Activated CD4-positive, alpha-beta T cell treated with anti-CD3 and anti-CD28 coated beads, Interleukin-2, amount 50 U/mL, for 48 hours (primary cell): ENCODE data around the gene MPPED1.

ENCODE experiments used
- DNase-seq, 2 experiments: peaks; one replicate each; pipeline ENCODE4 v3.0.0-alpha.2; 2020

Gene MPPED1

GRCh38 chr22:43504068-43504467 lies 92.3 kb downstream of the MPPED1 start:
- DNase-seq = no peak

GRCh38 chr22:43504666-43505261 lies 93.0 kb downstream of the MPPED1 start:
- no peak for DNase-seq

DNA sequence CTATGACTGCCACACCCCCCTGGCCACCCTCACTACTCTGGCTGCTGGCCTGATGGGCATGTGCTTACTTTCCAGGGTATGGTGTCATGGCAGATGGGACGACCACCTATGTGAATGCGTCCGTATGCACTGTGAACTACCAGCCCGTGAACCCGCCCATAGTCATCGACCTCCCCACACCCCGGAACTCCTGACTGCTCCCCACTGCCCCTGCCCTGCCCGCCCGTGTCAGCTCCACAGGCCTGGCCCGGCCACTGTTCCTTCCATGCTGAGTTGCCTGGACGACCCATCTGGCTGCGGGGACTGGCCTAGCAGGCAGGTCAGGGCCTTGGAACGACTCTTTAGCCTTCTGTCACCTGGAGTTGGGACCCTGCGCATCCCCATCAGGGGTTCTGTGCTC lies 93.6 kb downstream of the MPPED1 start:
- no peak for DNase-seq

GRCh38 chr22:43505896-43506295 lies 94.1 kb downstream of the MPPED1 start:
- no peak for DNase-seq

- no peak for DNase-seq
These were observed 94.7 kb downstream of the MPPED1 start for GRCh38 chr22:43506487-43506886.

DNA sequence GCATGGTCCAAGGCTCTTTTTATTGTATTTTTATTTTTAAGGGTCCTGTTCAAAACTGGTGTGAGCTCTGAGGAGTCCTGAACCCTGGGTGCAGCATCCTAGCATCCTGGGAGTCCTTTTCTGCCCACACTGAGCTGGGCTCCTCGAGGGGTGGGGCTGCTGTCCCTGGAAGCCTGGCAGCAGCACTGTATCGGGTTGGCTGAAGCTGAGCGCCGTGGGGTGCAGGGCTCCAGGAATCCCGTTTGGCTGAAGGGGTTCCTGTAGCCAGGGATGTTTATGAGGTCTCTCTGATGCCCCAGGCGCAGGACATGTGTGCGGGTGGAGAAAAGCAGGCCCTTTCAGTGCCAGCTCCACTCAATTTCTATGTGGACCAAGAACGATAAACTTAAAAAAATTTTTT lies 95.4 kb downstream of the MPPED1 start:
- no peak for DNase-seq

- no peak for DNase-seq
These were observed 96.7 kb downstream of the MPPED1 start for GRCh38 chr22:43508489-43508888.

- no peak for DNase-seq
These were observed 97.5 kb downstream of the MPPED1 start for GRCh38 chr22:43509337-43509736.

DNA sequence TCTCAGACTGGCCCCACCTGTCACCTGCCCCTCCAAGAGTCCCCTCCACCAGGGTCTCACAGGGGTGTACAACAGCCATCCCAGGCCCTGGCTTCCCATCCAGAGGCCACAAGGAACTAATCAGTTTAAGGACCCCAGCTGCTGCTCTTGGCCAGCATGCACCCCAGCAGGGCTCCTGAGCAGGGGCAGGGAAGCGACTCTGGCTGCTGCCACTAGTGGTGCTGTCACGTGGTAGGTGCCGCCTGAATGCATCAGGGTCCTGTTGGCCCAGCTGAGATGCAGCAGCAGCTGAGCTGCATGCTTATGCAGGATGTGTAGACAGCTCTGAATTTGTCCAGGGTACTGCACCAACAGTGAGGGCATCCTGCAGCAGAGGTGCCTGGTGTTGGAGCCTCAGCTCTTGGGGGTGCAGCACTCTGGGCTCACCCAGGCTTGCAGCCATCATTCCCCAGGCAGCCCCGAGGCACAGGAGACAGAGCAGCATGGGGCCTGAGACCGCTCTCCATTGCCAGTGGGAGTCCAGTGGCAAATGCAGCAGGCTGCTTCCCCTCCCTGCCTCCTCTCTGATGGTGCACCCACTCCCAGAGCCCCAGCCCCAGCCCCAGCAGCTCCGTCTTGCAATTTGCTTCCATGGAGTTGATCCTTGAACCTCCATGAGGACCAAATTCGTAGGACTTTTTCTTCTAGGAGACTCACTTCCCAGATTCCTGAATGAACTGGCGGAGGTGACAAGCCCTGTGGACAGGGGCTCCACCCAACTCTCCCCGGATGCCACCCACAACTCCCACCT lies 98.7 kb downstream of the MPPED1 start:
- no peak for DNase-seq

- no peak for DNase-seq
These were observed 99.6 kb downstream of the MPPED1 start for GRCh38 chr22:43511276-43511910.

DNA sequence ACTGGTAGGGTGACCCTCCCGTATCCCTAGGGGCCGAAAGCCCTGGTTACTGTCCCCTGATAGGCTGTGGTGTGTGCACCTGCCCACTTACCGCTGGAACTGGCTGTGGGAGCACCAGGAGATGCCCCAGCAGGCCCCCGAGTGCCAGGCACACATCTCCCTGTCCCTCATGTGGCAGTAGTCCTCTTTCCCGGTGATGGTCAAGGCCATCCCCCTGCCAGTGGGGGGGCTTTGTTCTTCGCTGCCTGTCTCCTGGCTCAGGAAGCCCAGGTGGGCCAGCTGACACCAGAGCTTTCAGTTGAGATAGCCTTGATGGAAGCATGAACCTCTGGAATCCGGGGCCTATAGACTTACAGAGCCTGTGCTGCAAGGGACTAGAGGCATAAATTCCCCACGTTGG lies 100.5 kb downstream of the MPPED1 start:
- DNase-seq = no peak

GRCh38 chr22:43514476-43515157 lies 102.8 kb downstream of the MPPED1 start:
- no peak for DNase-seq

DNA sequence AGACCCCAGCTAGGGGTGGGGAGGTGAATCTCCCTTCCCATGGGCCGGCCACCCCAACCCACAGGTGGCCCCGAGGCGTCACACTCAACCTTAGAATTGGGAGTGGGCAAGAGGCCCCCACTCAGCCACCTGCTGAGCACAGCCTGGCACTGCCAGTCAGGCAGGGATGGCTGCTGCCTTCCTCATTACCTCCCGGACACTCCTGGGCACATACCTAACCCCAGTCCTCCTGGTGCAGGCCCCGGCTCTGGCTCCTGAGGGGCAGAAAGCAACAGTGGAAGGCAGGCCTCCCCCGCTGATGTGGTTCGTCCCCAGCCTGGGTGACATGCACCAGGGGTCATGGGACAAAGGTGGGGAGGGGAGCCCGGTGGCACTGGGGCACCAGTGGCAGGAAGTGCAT lies 103.6 kb downstream of the MPPED1 start:
- no peak for DNase-seq

GRCh38 chr22:43515902-43516301 lies 104.1 kb downstream of the MPPED1 start:
- peak in 1 of 2 experiments; percentile 5 for DNase-seq

DNA sequence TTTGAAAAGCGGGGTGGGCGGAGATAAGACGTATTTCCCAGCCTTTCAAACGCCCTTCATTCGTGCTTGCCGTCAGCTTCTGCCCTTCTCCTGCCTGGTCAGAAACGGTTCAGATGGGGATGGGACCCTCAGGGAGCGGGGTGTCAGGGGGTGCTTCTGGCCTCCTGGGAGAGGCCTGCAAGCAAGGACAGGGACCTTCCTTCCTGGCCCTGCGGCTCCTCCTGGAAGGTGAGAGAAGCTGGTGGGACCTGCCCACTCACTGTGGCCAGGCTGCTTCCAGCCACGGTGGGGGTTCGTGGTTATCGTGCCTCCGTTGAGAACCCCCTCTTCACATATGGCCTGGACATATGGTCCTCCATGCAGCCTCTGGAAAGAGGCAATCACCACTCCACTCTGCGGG lies 104.6 kb downstream of the MPPED1 start:
- DNase-seq = no peak

GRCh38 chr22:43516996-43517635 lies 105.3 kb downstream of the MPPED1 start:
- DNase-seq = no peak

DNA sequence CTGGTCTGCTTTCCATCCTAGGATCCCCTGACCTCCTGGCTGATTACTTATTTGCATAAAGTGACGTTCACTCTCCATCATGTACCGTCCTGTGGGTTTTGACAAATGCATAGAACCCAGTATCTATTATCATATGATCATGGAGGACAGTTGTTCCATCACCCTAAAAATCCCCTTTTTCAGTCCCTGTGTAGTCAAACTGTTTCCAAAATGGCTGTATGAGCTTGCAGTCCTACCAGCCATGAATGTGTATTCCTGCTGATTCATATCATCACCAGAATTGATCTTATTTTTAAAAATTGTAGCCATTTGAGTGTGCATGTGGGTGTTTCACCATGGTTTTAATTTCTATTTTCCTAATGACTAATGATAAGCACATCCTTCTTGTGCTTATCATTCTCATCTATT lies 108.8 kb downstream of the MPPED1 start:
- no peak for DNase-seq

GRCh38 chr22:43521716-43522115 lies 109.9 kb downstream of the MPPED1 start:
- DNase-seq = no peak

GRCh38 chr22:43526117-43526655 lies 114.4 kb downstream of the MPPED1 start:
- no peak for DNase-seq

GRCh38 chr22:43526946-43527345 lies 115.1 kb downstream of the MPPED1 start:
- DNase-seq = no peak

DNA sequence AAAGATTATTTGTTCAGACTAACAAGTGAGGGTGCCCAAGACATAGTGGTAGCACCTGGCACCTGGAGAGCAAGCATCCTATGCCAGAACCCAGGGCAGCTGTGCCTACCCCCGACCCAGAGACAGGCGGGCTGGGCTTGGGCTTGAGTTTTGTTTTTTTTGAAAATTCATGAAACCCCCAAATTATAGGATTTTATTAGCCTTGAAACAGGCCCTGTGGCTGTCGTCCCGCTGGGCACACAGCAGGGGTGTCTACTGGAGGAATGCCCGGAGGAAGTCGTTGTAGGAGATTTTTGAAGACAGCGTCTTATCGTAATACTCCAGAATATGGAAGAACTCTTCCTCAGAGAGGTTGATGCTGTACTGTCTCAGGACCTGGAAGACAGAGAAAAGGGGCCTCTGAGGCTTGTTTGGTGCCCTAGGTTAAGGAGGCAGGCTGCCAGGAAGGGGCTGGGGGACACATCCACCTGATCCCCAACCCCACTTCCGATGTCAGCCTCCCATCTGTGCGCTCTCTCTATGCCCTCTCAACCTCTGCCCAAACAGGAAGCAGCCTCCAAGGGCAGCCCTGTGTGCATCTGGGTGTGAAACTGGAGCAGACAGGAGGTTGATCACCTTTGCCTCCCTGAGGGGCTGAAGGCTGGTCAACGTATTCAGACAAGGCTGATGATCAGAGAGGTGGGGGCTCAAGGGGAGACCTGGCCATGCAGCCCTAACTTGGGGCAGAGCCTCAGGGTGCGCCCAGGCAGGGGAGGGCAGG lies 117.0 kb downstream of the MPPED1 start:
- DNase-seq = no peak

- no peak for DNase-seq
These were observed 117.6 kb downstream of the MPPED1 start for GRCh38 chr22:43529461-43529860.
